GM12891 (cell line): ENCODE measurements around the gene FGF14.

Source experiments
- DNase-seq: peaks from one replicate; pipeline ENCODE4 v3.0.0; 2011; ENCODE audit warnings: low spot score; ENCODE audit not compliant: insufficient read length
- FAIRE-seq: peaks from 2 replicates; lab custom pipeline; 2011; peaks lifted over from hg19 to GRCh38; lab: Jason Lieb, UNC
- PAX5 ChIP-seq: IDR thresholded peaks from 2 replicates; pipeline ENCODE4 v1.6.1; 2011; ENCODE audit warnings: low read length, moderate library complexity, mild to moderate bottlenecking; ENCODE audit not compliant: insufficient read depth, severe bottlenecking
- POLR2A ChIP-seq: IDR thresholded peaks from 2 replicates; pipeline ENCODE4 v1.6.1; 2011; ENCODE audit warnings: low read depth, low read length, control low read depth
- POLR2AphosphoS5 ChIP-seq: IDR thresholded peaks from 2 replicates; pipeline ENCODE4 v1.6.1; 2011; ENCODE audit warnings: low read depth, low read length, control low read depth
- POU2F2 ChIP-seq: IDR thresholded peaks from 2 replicates; pipeline ENCODE4 v1.6.1; 2011; ENCODE audit warnings: low read depth, mild to moderate bottlenecking, control low read depth, low read length, moderate library complexity
- SPI1 ChIP-seq: IDR thresholded peaks from 2 replicates; pipeline ENCODE4 v1.6.1; 2011; ENCODE audit warnings: low read depth, low read length, control low read depth
- TAF1 ChIP-seq: IDR thresholded peaks from 2 replicates; pipeline ENCODE4 v1.6.1; 2011; ENCODE audit warnings: low read depth, low read length, control low read depth

Gene FGF14

GRCh38 chr13:101763191-101763590 lies 638.7 kb downstream of the FGF14 start:
- TF ChIP-seq POU2F2 (no peak), SPI1 (no peak), TAF1 (no peak), POLR2AphosphoS5 (no peak), PAX5 (no peak), POLR2A (no peak)
- DNase-seq (no peak), FAIRE-seq (no peak)

- FAIRE-seq, result peak; percentile 48
Measured at GRCh38 chr13:101757446-101758039, 644.3 kb downstream of the FGF14 start.

GRCh38 chr13:101755228-101755887 lies 646.5 kb downstream of the FGF14 start:
- no peak for DNase-seq
- FAIRE-seq, result no peak
- TF ChIP-seq POLR2AphosphoS5 (no peak), POU2F2 (no peak), POLR2A (no peak), TAF1 (no peak), SPI1 (no peak), PAX5 (no peak)

More at GRCh38 chr13:101757446-101758039, 644.3 kb downstream of the FGF14 start:
- TF ChIP-seq POLR2AphosphoS5 (no peak), SPI1 (no peak), TAF1 (no peak), PAX5 (no peak), POU2F2 (no peak)
- peak; percentile 13 for DNase-seq

- DNase-seq, result no peak
- TF ChIP-seq POU2F2, result no peak
- TF ChIP-seq SPI1, result no peak
- FAIRE-seq, result no peak
Measured at GRCh38 chr13:101752432-101752831, 649.4 kb downstream of the FGF14 start.

- TF ChIP-seq POU2F2 (no peak), POLR2A (no peak)
- DNase-seq (no peak), FAIRE-seq (no peak)
Measured at GRCh38 chr13:101751488-101751887, 650.4 kb downstream of the FGF14 start.

- DNase-seq (no peak), FAIRE-seq (no peak)
- TF ChIP-seq TAF1 (no peak), POLR2A (no peak), POU2F2 (no peak), POLR2AphosphoS5 (no peak), PAX5 (no peak), SPI1 (no peak)
Measured at GRCh38 chr13:101749584-101749983, 652.3 kb downstream of the FGF14 start.

GRCh38 chr13:101747039-101747438 lies 654.8 kb downstream of the FGF14 start:
- TF ChIP-seq SPI1 (no peak), POLR2A (no peak), POLR2AphosphoS5 (no peak), POU2F2 (no peak), PAX5 (no peak), TAF1 (no peak)
- FAIRE-seq, result no peak
- DNase-seq, result no peak

GRCh38 chr13:101746513-101746912 lies 655.3 kb downstream of the FGF14 start:
- FAIRE-seq (no peak), DNase-seq (no peak)
- TF ChIP-seq SPI1, result no peak
- no peak for TF ChIP-seq PAX5
- TF ChIP-seq POLR2AphosphoS5, result no peak
- TF ChIP-seq TAF1, result no peak
- no peak for TF ChIP-seq POU2F2
- TF ChIP-seq POLR2A, result no peak

- DNase-seq, result no peak
- no peak for TF ChIP-seq POU2F2
- no peak for TF ChIP-seq PAX5
- TF ChIP-seq TAF1, result no peak
- no peak for TF ChIP-seq POLR2AphosphoS5
- no peak for TF ChIP-seq POLR2A
- no peak for TF ChIP-seq SPI1
- FAIRE-seq, result no peak
Measured at GRCh38 chr13:101739382-101740178, 662.3 kb downstream of the FGF14 start.
